GM18499 (cell line): ENCODE results near the gene KLK2.

ENCODE experiments used
- ATAC-seq: cut with Tn5 transposase; IDR thresholded peaks from one replicate; pipeline ENCODE4 v1.9.1; 2021; ENCODE audit warnings: moderate number of reproducible peaks; ENCODE audit not compliant: insufficient read depth, unreplicated experiment

Gene KLK2

DNA sequence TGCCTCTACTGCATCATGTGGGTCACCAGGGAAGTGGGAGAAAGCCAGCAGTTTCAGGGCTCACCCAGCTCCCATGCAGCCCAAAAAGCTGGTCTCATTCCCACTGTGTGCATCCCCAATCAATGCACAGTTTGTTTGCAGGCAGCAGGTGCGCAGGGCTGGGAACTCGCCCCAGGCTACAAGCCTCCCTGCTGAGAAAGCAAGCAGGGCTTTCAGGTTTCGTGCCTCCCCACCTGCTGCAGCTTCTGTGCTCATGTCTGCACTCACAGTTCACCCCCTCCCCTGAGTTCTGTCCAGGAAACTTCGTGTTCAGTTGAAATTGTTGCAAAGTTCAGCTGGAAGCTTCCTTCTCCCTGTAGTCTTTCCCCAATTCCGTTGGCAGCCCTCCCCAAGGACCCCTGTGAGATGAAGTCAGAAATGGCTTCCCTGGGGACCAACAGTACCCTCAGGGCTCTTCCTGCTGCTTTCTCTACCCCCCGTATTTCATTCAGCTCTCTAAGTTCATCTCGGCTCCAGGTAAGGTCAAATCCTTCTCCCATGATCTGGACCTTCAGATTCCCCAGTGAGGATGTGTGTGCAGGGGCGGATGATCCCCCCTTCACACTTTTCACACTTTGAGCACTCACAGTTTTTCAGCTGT, 28.8 kb upstream of the KLK2 start:
- ATAC-seq, result no peak

DNA sequence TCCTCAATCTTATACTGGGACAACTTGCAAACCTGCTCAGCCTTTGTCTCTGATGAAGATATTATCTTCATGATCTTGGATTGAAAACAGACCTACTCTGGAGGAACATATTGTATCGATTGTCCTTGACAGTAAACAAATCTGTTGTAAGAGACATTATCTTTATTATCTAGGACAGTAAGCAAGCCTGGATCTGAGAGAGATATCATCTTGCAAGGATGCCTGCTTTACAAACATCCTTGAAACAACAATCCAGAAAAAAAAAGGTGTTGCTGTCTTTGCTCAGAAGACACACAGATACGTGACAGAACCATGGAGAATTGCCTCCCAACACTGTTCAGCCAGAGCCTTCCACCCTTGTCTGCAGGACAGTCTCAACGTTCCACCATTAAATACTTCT, 22.5 kb upstream of the KLK2 start:
- ATAC-seq, result no peak

DNA sequence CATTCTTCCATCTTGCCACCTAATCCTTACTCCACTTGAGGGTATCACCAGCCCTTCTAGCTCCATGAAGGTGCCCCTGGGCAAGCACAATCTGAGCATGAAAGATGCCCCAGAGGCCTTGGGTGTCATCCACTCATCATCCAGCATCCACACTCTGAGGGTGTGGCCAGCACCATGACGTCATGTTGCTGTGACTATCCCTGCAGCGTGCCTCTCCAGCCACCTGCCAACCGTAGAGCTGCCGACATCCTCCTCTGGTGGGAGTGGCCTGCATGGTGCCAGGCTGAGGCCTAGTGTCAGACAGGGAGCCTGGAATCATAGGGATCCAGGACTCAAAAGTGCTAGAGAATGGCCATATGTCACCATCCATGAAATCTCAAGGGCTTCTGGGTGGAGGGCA, 21.6 kb upstream of the KLK2 start:
- no peak for ATAC-seq

DNA sequence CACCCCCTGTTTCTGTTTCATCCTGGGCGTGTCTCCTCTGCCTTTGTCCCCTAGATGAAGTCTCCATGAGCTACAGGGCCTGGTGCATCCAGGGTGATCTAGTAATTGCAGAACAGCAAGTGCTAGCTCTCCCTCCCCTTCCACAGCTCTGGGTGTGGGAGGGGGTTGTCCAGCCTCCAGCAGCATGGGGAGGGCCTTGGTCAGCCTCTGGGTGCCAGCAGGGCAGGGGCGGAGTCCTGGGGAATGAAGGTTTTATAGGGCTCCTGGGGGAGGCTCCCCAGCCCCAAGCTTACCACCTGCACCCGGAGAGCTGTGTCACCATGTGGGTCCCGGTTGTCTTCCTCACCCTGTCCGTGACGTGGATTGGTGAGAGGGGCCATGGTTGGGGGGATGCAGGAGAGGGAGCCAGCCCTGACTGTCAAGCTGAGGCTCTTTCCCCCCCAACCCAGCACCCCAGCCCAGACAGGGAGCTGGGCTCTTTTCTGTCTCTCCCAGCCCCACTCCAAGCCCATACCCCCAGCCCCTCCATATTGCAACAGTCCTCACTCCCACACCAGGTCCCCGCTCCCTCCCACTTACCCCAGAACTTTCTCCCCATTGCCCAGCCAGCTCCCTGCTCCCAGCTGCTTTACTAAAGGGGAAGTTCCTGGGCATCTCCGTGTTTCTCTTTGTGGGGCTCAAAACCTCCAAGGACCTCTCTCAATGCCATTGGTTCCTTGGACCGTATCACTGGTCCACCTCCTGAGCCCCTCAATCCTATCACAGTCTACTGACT, 18.4 kb upstream of the KLK2 start, which contains the start of gene KLK3:
Gene KLK3, plus strand, starts transcription at position 280 of the 775 bp plus-strand sequence. Its CDS starts 41 bp downstream, at position 321.
- no peak for ATAC-seq

DNA sequence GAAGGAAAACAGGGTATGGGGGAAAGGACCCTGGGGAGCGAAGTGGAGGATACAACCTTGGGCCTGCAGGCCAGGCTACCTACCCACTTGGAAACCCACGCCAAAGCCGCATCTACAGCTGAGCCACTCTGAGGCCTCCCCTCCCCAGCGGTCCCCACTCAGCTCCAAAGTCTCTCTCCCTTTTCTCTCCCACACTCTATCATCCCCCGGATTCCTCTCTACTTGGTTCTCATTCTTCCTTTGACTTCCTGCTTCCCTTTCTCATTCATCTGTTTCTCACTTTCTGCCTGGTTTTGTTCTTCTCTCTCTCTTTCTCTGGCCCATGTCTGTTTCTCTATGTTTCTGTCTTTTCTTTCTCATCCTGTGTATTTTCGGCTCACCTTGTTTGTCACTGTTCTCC, 15.9 kb upstream of the KLK2 start:
- no peak for ATAC-seq

DNA sequence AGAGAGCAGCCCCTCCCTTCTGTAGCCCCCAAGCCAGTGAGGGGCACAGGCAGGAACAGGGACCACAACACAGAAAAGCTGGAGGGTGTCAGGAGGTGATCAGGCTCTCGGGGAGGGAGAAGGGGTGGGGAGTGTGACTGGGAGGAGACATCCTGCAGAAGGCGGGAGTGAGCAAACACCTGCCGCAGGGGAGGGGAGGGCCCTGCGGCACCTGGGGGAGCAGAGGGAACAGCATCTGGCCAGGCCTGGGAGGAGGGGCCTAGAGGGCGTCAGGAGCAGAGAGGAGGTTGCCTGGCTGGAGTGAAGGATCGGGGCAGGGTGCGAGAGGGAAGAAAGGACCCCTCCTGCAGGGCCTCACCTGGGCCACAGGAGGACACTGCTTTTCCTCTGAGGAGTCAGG, 14.4 kb upstream of the KLK2 start:
- no peak for ATAC-seq

DNA sequence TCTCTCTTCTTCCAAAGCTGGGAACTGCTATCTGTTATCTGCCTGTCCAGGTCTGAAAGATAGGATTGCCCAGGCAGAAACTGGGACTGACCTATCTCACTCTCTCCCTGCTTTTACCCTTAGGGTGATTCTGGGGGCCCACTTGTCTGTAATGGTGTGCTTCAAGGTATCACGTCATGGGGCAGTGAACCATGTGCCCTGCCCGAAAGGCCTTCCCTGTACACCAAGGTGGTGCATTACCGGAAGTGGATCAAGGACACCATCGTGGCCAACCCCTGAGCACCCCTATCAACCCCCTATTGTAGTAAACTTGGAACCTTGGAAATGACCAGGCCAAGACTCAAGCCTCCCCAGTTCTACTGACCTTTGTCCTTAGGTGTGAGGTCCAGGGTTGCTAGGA, 13.4 kb upstream of the KLK2 start:
- no peak for ATAC-seq

DNA sequence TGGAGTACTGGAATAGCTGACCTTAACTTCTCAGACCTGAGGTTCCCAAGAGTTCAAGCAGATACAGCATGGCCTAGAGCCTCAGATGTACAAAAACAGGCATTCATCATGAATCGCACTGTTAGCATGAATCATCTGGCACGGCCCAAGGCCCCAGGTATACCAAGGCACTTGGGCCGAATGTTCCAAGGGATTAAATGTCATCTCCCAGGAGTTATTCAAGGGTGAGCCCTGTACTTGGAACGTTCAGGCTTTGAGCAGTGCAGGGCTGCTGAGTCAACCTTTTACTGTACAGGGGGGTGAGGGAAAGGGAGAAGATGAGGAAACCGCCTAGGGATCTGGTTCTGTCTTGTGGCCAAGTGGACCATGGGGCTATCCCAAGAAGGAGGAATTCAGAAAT, 12.2 kb upstream of the KLK2 start:
- no peak for ATAC-seq

DNA sequence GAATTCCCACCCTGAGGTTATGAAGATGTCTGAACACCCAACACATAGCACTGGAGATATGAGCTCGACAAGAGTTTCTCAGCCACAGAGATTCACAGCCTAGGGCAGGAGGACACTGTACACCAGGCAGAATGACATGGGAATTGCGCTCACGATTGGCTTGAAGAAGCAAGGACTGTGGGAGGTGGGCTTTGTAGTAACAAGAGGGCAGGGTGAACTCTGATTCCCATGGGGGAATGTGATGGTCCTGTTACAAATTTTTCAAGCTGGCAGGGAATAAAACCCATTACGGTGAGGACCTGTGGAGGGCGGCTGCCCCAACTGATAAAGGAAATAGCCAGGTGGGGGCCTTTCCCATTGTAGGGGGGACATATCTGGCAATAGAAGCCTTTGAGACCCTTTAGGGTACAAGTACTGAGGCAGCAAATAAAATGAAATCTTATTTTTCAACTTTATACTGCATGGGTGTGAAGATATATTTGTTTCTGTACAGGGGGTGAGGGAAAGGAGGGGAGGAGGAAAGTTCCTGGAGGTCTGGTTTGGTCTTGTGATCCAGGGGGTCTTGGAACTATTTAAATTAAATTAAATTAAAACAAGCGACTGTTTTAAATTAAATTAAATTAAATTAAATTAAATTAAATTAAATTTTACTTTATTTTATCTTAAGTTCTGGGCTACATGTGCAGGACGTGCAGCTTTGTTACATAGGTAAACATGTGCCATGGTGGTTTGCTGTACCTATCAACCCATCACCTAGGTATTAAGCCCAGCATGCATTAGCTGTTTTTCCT, 11.5 kb upstream of the KLK2 start:
- ATAC-seq, result no peak

DNA sequence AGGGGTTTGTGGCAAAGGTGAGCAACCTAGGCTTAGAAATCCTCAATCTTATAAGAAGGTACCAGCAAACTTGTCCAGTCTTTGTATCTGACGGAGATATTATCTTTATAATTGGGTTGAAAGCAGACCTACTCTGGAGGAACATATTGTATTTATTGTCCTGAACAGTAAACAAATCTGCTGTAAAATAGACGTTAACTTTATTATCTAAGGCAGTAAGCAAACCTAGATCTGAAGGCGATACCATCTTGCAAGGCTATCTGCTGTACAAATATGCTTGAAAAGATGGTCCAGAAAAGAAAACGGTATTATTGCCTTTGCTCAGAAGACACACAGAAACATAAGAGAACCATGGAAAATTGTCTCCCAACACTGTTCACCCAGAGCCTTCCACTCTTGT, 3.8 kb upstream of the KLK2 start:
- ATAC-seq, result no peak

DNA sequence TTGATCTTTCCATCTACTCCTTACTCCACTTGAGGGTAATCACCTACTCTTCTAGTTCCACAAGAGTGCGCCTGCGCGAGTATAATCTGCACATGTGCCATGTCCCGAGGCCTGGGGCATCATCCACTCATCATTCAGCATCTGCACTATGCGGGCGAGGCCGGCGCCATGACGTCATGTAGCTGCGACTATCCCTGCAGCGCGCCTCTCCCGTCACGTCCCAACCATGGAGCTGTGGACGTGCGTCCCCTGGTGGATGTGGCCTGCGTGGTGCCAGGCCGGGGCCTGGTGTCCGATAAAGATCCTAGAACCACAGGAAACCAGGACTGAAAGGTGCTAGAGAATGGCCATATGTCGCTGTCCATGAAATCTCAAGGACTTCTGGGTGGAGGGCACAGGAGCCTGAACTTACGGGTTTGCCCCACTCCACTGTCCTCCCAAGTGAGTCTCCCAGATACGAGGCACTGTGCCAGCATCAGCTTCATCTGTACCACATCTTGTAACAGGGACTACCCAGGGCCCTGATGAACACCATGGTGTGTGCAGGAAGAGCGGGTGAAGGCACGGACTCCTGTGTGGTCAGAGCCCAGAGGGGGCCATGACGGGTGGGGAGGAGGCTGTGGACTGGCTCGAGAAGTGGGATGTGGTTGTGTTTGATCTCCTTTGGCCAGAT, 2.7 kb upstream of the KLK2 start:
- no peak for ATAC-seq

DNA sequence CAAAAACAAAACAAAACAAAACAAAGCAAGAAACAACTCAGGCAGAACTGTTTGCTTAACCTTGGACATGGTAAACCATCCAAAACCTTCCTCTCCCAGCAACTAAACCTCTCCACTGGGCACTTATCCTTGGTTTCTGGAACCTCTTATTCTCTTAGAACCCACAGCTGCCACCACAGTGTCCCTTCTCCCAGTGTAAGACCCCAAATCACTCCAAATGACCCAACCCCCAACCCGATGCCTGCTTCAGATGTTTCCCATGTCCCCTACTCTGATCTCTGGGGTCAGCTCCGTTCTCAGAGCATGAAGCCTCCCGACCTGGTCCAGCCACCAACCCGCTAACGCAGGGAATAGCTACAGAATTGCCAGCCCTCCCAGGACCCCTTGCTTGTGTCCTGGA, 972 bp downstream of the KLK2 start:
- ATAC-seq, result no peak

DNA sequence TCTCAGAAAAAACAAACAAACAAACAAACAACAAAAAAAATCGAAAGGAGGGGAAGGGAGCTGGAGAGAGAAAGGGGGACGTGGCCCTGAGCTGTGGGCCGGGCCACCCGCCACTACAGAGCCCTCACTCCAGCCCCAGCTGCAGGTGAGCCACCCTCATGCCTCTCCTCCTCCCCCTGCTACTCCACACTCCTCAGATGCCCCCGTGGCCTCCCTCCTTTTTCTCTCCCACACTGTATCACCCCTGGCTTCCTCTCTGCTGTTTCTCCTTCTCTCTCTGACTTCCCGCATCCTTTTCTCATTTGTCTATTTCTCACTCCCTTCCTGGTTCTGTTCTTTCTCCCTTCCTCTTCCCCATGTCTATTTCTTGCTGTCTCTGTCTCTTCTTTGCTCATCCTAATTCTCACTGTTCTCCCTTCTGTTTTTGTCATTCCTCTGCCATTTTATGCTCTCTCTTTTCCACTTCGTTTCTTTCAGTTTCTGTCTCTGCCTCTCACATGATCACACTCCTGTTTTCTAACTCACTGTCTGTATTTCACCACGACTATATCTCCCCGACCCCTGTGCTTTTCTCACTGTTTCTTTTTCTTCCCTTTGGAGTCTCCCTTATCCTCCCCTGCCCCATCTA, 2.7 kb downstream of the KLK2 start:
- ATAC-seq, result no peak

DNA sequence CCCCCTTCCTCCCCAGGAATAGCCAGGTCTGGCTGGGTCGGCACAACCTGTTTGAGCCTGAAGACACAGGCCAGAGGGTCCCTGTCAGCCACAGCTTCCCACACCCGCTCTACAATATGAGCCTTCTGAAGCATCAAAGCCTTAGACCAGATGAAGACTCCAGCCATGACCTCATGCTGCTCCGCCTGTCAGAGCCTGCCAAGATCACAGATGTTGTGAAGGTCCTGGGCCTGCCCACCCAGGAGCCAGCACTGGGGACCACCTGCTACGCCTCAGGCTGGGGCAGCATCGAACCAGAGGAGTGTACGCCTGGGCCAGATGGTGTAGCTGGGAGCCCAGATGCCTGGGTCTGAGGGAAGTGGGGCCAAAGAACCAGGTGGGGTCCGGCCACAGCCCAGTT, 3.2 kb downstream of the KLK2 start:
- ATAC-seq, result no peak

DNA sequence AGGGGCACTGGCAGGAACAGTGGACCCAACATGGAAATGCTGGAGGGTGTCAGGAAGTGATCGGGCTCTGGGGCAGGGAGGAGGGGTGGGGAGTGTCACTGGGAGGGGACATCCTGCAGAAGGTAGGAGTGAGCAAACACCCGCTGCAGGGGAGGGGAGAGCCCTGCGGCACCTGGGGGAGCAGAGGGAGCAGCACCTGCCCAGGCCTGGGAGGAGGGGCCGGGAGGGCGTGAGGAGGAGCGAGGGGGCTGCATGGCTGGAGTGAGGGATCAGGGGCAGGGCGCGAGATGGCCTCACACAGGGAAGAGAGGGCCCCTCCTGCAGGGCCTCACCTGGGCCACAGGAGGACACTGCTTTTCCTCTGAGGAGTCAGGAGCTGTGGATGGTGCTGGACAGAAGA, 4.1 kb downstream of the KLK2 start:
- no peak for ATAC-seq

DNA sequence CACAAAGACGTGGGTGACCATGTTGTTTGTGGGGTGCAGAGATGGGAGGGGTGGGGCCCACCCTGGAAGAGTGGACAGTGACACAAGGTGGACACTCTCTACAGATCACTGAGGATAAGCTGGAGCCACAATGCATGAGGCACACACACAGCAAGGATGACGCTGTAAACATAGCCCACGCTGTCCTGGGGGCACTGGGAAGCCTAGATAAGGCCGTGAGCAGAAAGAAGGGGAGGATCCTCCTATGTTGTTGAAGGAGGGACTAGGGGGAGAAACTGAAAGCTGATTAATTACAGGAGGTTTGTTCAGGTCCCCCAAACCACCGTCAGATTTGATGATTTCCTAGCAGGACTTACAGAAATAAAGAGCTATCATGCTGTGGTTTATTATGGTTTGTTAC, 5.6 kb downstream of the KLK2 start:
- ATAC-seq, result no peak

DNA sequence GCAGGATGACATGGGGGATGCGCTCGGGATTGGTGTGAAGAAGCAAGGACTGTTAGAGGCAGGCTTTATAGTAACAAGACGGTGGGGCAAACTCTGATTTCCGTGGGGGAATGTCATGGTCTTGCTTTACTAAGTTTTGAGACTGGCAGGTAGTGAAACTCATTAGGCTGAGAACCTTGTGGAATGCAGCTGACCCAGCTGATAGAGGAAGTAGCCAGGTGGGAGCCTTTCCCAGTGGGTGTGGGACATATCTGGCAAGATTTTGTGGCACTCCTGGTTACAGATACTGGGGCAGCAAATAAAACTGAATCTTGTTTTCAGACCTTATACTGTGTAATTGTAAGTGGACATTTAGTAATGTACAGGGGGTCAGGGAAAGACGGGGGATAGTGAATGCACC, 7.0 kb downstream of the KLK2 start:
- no peak for ATAC-seq

DNA sequence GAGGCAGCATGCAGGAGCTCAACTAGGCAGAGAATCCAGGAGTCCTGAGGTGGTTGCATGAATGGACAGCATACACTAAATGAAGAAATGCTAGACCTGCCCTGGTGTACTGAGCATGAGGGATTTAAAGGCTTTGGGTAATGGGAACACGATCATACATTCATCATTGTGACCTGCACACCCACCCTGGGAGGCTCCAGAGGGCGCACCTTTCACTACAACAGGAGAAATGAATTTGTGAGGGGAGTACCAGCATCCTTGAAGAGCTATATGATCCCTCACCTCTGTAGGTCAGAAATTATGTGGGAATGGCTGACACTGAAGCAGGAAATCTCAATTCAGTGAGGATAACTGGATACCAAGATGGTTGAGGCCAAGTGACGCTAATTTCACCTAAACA, 8.9 kb downstream of the KLK2 start:
- no peak for ATAC-seq

DNA sequence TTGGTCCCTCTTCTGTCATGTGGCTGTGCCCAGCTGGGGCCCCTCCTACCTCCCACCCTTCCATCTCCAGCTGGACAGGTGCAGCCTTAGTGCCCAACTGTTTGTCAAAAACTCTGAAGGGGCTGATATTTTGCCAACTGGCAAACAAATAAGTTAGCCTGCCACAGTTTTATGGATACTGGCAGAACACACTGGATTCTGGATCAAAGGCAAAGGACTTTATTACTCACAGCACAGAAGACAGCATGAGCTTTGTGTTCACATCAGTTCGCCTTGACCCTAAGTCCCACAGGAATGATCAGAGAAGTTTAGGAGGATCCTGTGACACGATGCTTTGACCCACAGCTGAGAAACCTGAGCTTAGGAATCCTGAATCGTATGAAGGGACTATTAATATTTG, 16.4 kb downstream of the KLK2 start:
- ATAC-seq, result no peak
